Glutamatergic neuron (in vitro differentiated cells): Measurements from ENCODE around the gene OTUD1. TPM values are rescaled to one million over a fixed set of nuclear protein-coding genes. Genes with fewer than 3 reads are reported as not detected.

Source experiments
- DNase-seq: peaks from one replicate; pipeline ENCODE4 v3.0.0; 2022
- H3K27ac Mint-ChIP-seq: one replicate; pipeline ENCODE4 v1.8.0; 2020; ENCODE audit warnings: mild to moderate bottlenecking, mixed read lengths, inconsistent platforms; ENCODE audit not compliant: unreplicated experiment
- H3K27me3 Mint-ChIP-seq: one replicate; pipeline ENCODE4 v1.8.0; 2020; ENCODE audit warnings: mild to moderate bottlenecking, moderate library complexity, mixed read lengths, inconsistent platforms; ENCODE audit not compliant: unreplicated experiment
- H3K36me3 Mint-ChIP-seq: one replicate; pipeline ENCODE4 v1.8.0; 2020; ENCODE audit warnings: mild to moderate bottlenecking, mixed read lengths, inconsistent platforms; ENCODE audit not compliant: unreplicated experiment
- H3K4me1 Mint-ChIP-seq: one replicate; pipeline ENCODE4 v1.8.0; 2020; ENCODE audit warnings: mild to moderate bottlenecking, low read depth, mixed read lengths, inconsistent platforms; ENCODE audit not compliant: unreplicated experiment
- H3K4me3 Mint-ChIP-seq: one replicate; pipeline ENCODE4 v1.8.0; 2020; ENCODE audit warnings: mild to moderate bottlenecking, mixed read lengths, inconsistent platforms; ENCODE audit not compliant: unreplicated experiment
- H3K9me3 Mint-ChIP-seq: one replicate; pipeline ENCODE4 v1.8.0; 2020; ENCODE audit warnings: mild to moderate bottlenecking, moderate library complexity, mixed read lengths, inconsistent platforms; ENCODE audit not compliant: unreplicated experiment
- total RNA-seq: library from RNA; stranded (reverse); fragmentation: NEBNext Ultra II Directional; extraction: Animal tissue kit (Norgen Biotek cat#: 25700); gene quantifications from one replicate; pipeline ENCODE4 v1.2.1, GENCODE V29; 2021; ENCODE audit not compliant: unreplicated experiment
- TF ChIP-seq, protein P1 (sequence below): fragments of 200-600 bp; sonication (generic); IDR thresholded peaks from one replicate; pipeline ENCODE4 v1.5.0; 2021; ENCODE audit not compliant: partially characterized antibody, unreplicated experiment

The OTUD1 gene
- total RNA-seq, 1 donor from 2014 or later = 1.8 TPM

DNA sequence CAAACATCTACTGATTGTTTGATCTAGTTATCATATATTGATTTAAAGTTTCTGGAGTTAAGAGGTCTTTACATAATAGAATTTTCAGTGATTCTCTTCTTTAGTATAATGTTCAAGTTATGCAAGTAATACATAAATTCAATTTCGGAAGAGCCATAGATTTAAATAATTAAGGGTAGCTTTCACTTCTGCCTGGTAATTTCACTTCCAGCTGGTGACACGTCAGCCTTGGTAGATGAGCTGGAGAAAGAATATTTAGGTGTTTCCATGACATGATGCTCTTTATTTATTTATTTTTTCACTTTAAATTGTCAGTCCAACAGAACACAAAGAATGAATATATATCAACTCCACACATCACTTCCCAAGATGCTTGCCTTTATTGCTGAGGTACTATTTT lies 5.2 kb upstream of the OTUD1 start:
- Mint-ChIP-seq H3K36me3 (no peaks in the 10 kb centered on the region), H3K9me3 (peaks cover 6% of the 10 kb centered on the region), H3K27me3 (peaks cover 7% of the 10 kb centered on the region), H3K4me3 (no peak overlapping the region), H3K4me1 (no peaks in the 10 kb centered on the region), H3K27ac (no peak overlapping the region)
- TF ChIP-seq, protein P1, sequence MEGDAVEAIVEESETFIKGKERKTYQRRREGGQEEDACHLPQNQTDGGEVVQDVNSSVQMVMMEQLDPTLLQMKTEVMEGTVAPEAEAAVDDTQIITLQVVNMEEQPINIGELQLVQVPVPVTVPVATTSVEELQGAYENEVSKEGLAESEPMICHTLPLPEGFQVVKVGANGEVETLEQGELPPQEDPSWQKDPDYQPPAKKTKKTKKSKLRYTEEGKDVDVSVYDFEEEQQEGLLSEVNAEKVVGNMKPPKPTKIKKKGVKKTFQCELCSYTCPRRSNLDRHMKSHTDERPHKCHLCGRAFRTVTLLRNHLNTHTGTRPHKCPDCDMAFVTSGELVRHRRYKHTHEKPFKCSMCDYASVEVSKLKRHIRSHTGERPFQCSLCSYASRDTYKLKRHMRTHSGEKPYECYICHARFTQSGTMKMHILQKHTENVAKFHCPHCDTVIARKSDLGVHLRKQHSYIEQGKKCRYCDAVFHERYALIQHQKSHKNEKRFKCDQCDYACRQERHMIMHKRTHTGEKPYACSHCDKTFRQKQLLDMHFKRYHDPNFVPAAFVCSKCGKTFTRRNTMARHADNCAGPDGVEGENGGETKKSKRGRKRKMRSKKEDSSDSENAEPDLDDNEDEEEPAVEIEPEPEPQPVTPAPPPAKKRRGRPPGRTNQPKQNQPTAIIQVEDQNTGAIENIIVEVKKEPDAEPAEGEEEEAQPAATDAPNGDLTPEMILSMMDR = no peak
- DNase-seq = no peak

DNA sequence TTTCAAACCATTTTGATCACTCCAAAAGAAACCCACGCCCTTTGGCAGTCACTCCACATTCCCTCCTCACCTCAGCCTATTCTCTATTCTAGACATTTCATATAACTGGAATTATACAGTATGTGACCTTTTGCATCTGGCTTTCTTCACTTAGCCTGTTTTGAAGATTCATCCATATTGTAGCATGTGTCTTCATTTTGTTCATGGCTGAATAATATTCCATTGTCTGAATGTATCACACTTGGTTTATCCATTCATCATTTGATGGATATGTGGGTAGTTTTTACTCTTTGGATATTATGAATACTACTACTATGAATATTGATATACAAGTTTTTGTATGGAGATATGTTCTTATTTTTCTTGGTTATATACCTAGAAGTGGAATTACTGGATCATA lies 3.5 kb upstream of the OTUD1 start:
- Mint-ChIP-seq H3K4me3 (no peak overlapping the region), H3K9me3 (peaks cover 7% of the 10 kb centered on the region), H3K27me3 (peaks cover 7% of the 10 kb centered on the region), H3K4me1 (peaks cover under 1% of the 10 kb centered on the region), H3K27ac (no peak overlapping the region), H3K36me3 (no peaks in the 10 kb centered on the region)
- TF ChIP-seq, protein P1 = no peak
- DNase-seq = no peak

DNA sequence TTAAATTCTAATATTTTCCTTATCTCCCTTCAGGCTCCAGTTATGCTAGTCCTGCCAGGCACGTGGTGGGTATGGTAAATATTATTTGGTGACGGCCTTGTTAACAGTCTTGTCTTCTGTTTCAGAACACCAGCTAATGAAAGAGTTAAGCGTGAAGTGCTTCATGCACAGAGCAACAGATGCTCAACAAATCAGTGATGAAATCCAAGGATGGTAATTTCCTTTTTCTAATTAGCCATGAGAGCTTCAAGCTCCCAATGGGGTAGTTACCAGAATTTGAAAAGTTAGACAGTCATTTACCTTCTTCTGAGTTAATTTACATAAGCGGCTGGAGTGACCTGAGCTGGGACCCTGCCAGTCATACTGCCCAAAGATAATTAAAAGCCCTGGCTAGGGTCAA lies 1.9 kb upstream of the OTUD1 start:
- Mint-ChIP-seq H3K27me3 (peaks cover 10% of the 10 kb centered on the region), H3K9me3 (peaks cover 7% of the 10 kb centered on the region), H3K27ac (no peak overlapping the region), H3K4me3 (no peak overlapping the region), H3K36me3 (no peaks in the 10 kb centered on the region), H3K4me1 (peaks cover 3% of the 10 kb centered on the region)
- DNase-seq = no peak
- TF ChIP-seq, protein P1 = no peak

DNA sequence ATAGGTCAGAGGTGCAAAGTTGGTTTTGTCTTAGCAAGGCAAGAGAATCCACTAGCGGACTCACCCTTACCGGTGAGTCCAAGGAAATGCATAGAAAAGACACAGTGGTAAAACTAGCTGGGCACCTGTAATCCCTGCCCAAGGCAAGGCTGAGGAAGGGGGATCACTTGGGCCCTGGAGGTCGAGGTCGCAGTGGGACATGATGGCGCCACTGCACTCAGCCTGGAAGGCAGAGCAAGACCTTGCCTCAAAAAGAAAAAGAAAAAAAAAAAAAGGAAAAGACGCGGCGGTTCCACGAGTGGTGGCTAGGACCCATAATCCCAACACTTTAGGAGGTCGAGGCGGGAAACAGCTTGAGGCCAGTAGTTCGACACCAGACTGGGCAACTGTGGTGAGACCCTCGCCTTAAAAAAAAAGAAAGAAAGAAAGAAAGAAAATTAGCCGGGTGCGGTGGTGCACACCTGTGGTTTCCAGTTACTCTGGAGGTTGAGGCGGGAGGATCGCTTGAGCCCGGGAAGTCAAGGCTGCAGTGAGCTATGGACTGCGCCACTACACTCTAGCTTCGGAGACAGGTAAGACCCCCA lies 820 bp upstream of the OTUD1 start:
- no peaks in the 10 kb centered on the region for H3K36me3 Mint-ChIP-seq
- peak overlapping the region; percentile 74 for H3K4me3 Mint-ChIP-seq
- H3K9me3 Mint-ChIP-seq = peaks cover 7% of the 10 kb centered on the region
- H3K4me1 Mint-ChIP-seq = peaks cover 3% of the 10 kb centered on the region
- peaks cover 10% of the 10 kb centered on the region for H3K27me3 Mint-ChIP-seq
- peak overlapping the region; percentile 15 for H3K27ac Mint-ChIP-seq
- TF ChIP-seq, protein P1 = no peak
- DNase-seq = no peak

DNA sequence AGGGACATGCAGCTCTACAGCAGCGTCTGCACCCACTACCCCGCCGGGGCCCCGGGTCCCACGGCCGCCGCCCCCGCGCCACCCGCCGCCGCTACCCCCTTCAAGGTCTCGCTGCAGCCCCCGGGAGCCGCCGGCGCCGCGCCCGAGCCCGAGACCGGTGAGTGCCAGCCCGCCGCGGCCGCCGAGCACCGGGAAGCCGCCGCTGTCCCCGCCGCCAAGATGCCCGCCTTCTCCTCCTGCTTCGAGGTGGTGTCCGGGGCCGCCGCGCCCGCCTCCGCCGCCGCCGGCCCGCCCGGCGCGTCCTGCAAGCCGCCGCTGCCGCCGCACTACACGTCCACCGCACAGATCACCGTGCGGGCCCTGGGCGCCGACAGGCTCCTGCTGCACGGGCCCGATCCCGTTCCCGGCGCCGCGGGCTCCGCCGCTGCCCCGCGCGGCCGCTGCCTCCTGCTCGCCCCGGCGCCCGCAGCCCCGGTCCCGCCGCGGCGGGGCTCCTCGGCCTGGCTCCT lies 631 bp downstream of the OTUD1 start:
- H3K4me1 Mint-ChIP-seq = peaks cover 3% of the 10 kb centered on the region
- peaks cover 10% of the 10 kb centered on the region for H3K27me3 Mint-ChIP-seq
- peak; percentile 51 for DNase-seq
- H3K4me3 Mint-ChIP-seq = no peak overlapping the region
- no peak overlapping the region for H3K27ac Mint-ChIP-seq
- TF ChIP-seq, protein P1 = no peak
- H3K9me3 Mint-ChIP-seq = peaks cover 7% of the 10 kb centered on the region
- H3K36me3 Mint-ChIP-seq = no peaks in the 10 kb centered on the region
